ENCODE results near the gene EPB41. TPM values are rescaled to one million over a fixed set of nuclear protein-coding genes. Genes with fewer than 3 reads are reported as not detected.
A peak's percentile ranks its signal among the peaks of the same experiment; 100 is the strongest.

The EPB41 gene
- total RNA-seq, 1 donor from 2014 or later, result 37.6 TPM

GRCh38 chr1:28882009-28882628, 32.2 kb upstream of the EPB41 start:
- no peaks in the 10 kb centered on the region for H3K9me3 ChIP-seq (ENCODE audit: control insufficient read depth in 3 of 3, low read length in 3 of 3)
- no peaks in the 10 kb centered on the region for H3K36me3 ChIP-seq (ENCODE audit: control insufficient read depth in 3 of 3, insufficient read depth in 3 of 3, low read length in 3 of 3)
- H3K27ac ChIP-seq (ENCODE audit: low read depth, low read length), result no peak overlapping the region
- H3K4me3 ChIP-seq (ENCODE audit: low read length in 3 of 3), result no peak overlapping the region
- peaks cover 5 to 33% (median 26%) of the 10 kb centered on the region in 3 donors for H3K4me1 ChIP-seq (ENCODE audit: control insufficient read depth in 3 of 3, insufficient read depth in 3 of 3, low read length in 3 of 3)
- H3K27me3 ChIP-seq (ENCODE audit: control insufficient read depth in 3 of 3, insufficient read depth in 3 of 3, low read length in 3 of 3), result no peaks in the 10 kb centered on the region
- H3K9ac ChIP-seq (ENCODE audit: low read depth in 1 of 3, low read length in 3 of 3), result no peak overlapping the region

GRCh38 chr1:28883242-28883616, 31.1 kb upstream of the EPB41 start:
- Histone ChIP-seq H3K9ac (ENCODE audit: low read depth in 1 of 3, low read length in 3 of 3) (no peak overlapping the region), H3K4me1 (ENCODE audit: control insufficient read depth in 3 of 3, insufficient read depth in 3 of 3, low read length in 3 of 3) (peaks cover 12 to 40% (median 32%) of the 10 kb centered on the region in 3 donors), H3K4me3 (ENCODE audit: low read length in 3 of 3) (no peak overlapping the region), H3K36me3 (ENCODE audit: control insufficient read depth in 3 of 3, insufficient read depth in 3 of 3, low read length in 3 of 3) (no peaks in the 10 kb centered on the region), H3K9me3 (ENCODE audit: control insufficient read depth in 3 of 3, low read length in 3 of 3) (no peaks in the 10 kb centered on the region), H3K27me3 (ENCODE audit: control insufficient read depth in 3 of 3, insufficient read depth in 3 of 3, low read length in 3 of 3) (no peaks in the 10 kb centered on the region), H3K27ac (ENCODE audit: low read depth, low read length) (no peak overlapping the region)

GRCh38 chr1:28885472-28885877, 28.9 kb upstream of the EPB41 start:
- H3K27me3 ChIP-seq (ENCODE audit: control insufficient read depth in 3 of 3, insufficient read depth in 3 of 3, low read length in 3 of 3), result no peaks in the 10 kb centered on the region
- H3K27ac ChIP-seq (ENCODE audit: low read depth, low read length), result peak overlapping the region; percentile 89
- H3K4me3 ChIP-seq (ENCODE audit: low read length in 3 of 3), result no peak overlapping the region
- peaks cover 0 to 2% (median 0%) of the 10 kb centered on the region in 3 donors for H3K36me3 ChIP-seq (ENCODE audit: control insufficient read depth in 3 of 3, insufficient read depth in 3 of 3, low read length in 3 of 3)
- no peaks in the 10 kb centered on the region for H3K9me3 ChIP-seq (ENCODE audit: control insufficient read depth in 3 of 3, low read length in 3 of 3)
- peak overlapping the region in 1 of 3 donors; percentile 45 for H3K9ac ChIP-seq (ENCODE audit: low read depth in 1 of 3, low read length in 3 of 3)
- H3K4me1 ChIP-seq (ENCODE audit: control insufficient read depth in 3 of 3, insufficient read depth in 3 of 3, low read length in 3 of 3), result peaks cover 14 to 48% (median 34%) of the 10 kb centered on the region in 3 donors

- H3K9me3 ChIP-seq (ENCODE audit: control insufficient read depth in 3 of 3, low read length in 3 of 3), result no peaks in the 10 kb centered on the region
- peak overlapping the region; percentile 71 to 96 (median 96) for H3K4me3 ChIP-seq (ENCODE audit: low read length in 3 of 3)
- H3K36me3 ChIP-seq (ENCODE audit: control insufficient read depth in 3 of 3, insufficient read depth in 3 of 3, low read length in 3 of 3), result peaks cover 0 to 2% (median 0%) of the 10 kb centered on the region in 3 donors
- no peaks in the 10 kb centered on the region for H3K27me3 ChIP-seq (ENCODE audit: control insufficient read depth in 3 of 3, insufficient read depth in 3 of 3, low read length in 3 of 3)
- peak overlapping the region in 2 of 3 donors; percentile 96 for H3K9ac ChIP-seq (ENCODE audit: low read depth in 1 of 3, low read length in 3 of 3)
- H3K27ac ChIP-seq (ENCODE audit: low read depth, low read length), result peak overlapping the region; percentile 89
- H3K4me1 ChIP-seq (ENCODE audit: control insufficient read depth in 3 of 3, insufficient read depth in 3 of 3, low read length in 3 of 3), result peaks cover 14 to 48% (median 34%) of the 10 kb centered on the region in 3 donors
These were observed 28.2 kb upstream of the EPB41 start for GRCh38 chr1:28885977-28886730.

- peaks cover 14 to 46% (median 34%) of the 10 kb centered on the region in 3 donors for H3K4me1 ChIP-seq (ENCODE audit: control insufficient read depth in 3 of 3, insufficient read depth in 3 of 3, low read length in 3 of 3)
These were observed 27.5 kb upstream of the EPB41 start for GRCh38 chr1:28886731-28887418.

GRCh38 chr1:28887419-28887834, 26.9 kb upstream of the EPB41 start:
- H3K4me1 ChIP-seq (ENCODE audit: control insufficient read depth in 3 of 3, insufficient read depth in 3 of 3, low read length in 3 of 3), result peaks cover 14 to 41% (median 31%) of the 10 kb centered on the region in 3 donors
- no peaks in the 10 kb centered on the region for H3K9me3 ChIP-seq (ENCODE audit: control insufficient read depth in 3 of 3, low read length in 3 of 3)
- peak overlapping the region; percentile 90 to 96 (median 96) for H3K4me3 ChIP-seq (ENCODE audit: low read length in 3 of 3)
- H3K27me3 ChIP-seq (ENCODE audit: control insufficient read depth in 3 of 3, insufficient read depth in 3 of 3, low read length in 3 of 3), result no peaks in the 10 kb centered on the region
- H3K27ac ChIP-seq (ENCODE audit: low read depth, low read length), result peak overlapping the region; percentile 89
- H3K36me3 ChIP-seq (ENCODE audit: control insufficient read depth in 3 of 3, insufficient read depth in 3 of 3, low read length in 3 of 3), result peaks cover 0 to 2% (median 0%) of the 10 kb centered on the region in 3 donors
- H3K9ac ChIP-seq (ENCODE audit: low read depth in 1 of 3, low read length in 3 of 3), result peak overlapping the region; percentile 92 to 96 (median 96)

More at GRCh38 chr1:28886731-28887418, 27.5 kb upstream of the EPB41 start:
- Histone ChIP-seq H3K9me3 (ENCODE audit: control insufficient read depth in 3 of 3, low read length in 3 of 3) (no peaks in the 10 kb centered on the region), H3K9ac (ENCODE audit: low read depth in 1 of 3, low read length in 3 of 3) (peak overlapping the region; percentile 92 to 96 (median 96)), H3K36me3 (ENCODE audit: control insufficient read depth in 3 of 3, insufficient read depth in 3 of 3, low read length in 3 of 3) (peaks cover 0 to 2% (median 0%) of the 10 kb centered on the region in 3 donors), H3K27me3 (ENCODE audit: control insufficient read depth in 3 of 3, insufficient read depth in 3 of 3, low read length in 3 of 3) (no peaks in the 10 kb centered on the region), H3K27ac (ENCODE audit: low read depth, low read length) (peak overlapping the region; percentile 89), H3K4me3 (ENCODE audit: low read length in 3 of 3) (peak overlapping the region; percentile 90 to 96 (median 96))

- peaks cover 0 to 2% (median 0%) of the 10 kb centered on the region in 3 donors for H3K36me3 ChIP-seq (ENCODE audit: control insufficient read depth in 3 of 3, insufficient read depth in 3 of 3, low read length in 3 of 3)
- peak overlapping the region; percentile 89 for H3K27ac ChIP-seq (ENCODE audit: low read depth, low read length)
- H3K4me1 ChIP-seq (ENCODE audit: control insufficient read depth in 3 of 3, insufficient read depth in 3 of 3, low read length in 3 of 3), result peaks cover 14 to 40% (median 31%) of the 10 kb centered on the region in 3 donors
- no peaks in the 10 kb centered on the region for H3K9me3 ChIP-seq (ENCODE audit: control insufficient read depth in 3 of 3, low read length in 3 of 3)
- no peaks in the 10 kb centered on the region for H3K27me3 ChIP-seq (ENCODE audit: control insufficient read depth in 3 of 3, insufficient read depth in 3 of 3, low read length in 3 of 3)
- H3K9ac ChIP-seq (ENCODE audit: low read depth in 1 of 3, low read length in 3 of 3), result peak overlapping the region; percentile 92 to 96 (median 96)
- H3K4me3 ChIP-seq (ENCODE audit: low read length in 3 of 3), result peak overlapping the region; percentile 58 to 96 (median 96)
These were observed 26.3 kb upstream of the EPB41 start for GRCh38 chr1:28887835-28888682.

- H3K9ac ChIP-seq (ENCODE audit: low read depth in 1 of 3, low read length in 3 of 3), result no peak overlapping the region
- no peak overlapping the region for H3K27ac ChIP-seq (ENCODE audit: low read depth, low read length)
- H3K36me3 ChIP-seq (ENCODE audit: control insufficient read depth in 3 of 3, insufficient read depth in 3 of 3, low read length in 3 of 3), result peaks cover 0 to 5% (median 5%) of the 10 kb centered on the region in 3 donors
- H3K9me3 ChIP-seq (ENCODE audit: control insufficient read depth in 3 of 3, low read length in 3 of 3), result no peaks in the 10 kb centered on the region
- no peak overlapping the region for H3K4me3 ChIP-seq (ENCODE audit: low read length in 3 of 3)
- peaks cover 14 to 40% (median 29%) of the 10 kb centered on the region in 3 donors for H3K4me1 ChIP-seq (ENCODE audit: control insufficient read depth in 3 of 3, insufficient read depth in 3 of 3, low read length in 3 of 3)
- H3K27me3 ChIP-seq (ENCODE audit: control insufficient read depth in 3 of 3, insufficient read depth in 3 of 3, low read length in 3 of 3), result no peaks in the 10 kb centered on the region
These were observed 25.5 kb upstream of the EPB41 start for GRCh38 chr1:28888915-28889314.

- H3K27ac ChIP-seq (ENCODE audit: low read depth, low read length), result no peak overlapping the region
- H3K9me3 ChIP-seq (ENCODE audit: control insufficient read depth in 3 of 3, low read length in 3 of 3), result no peaks in the 10 kb centered on the region
- no peak overlapping the region for H3K9ac ChIP-seq (ENCODE audit: low read depth in 1 of 3, low read length in 3 of 3)
- H3K36me3 ChIP-seq (ENCODE audit: control insufficient read depth in 3 of 3, insufficient read depth in 3 of 3, low read length in 3 of 3), result peaks cover 0 to 5% (median 5%) of the 10 kb centered on the region in 3 donors
- no peak overlapping the region for H3K4me3 ChIP-seq (ENCODE audit: low read length in 3 of 3)
- peaks cover 12 to 39% (median 28%) of the 10 kb centered on the region in 3 donors for H3K4me1 ChIP-seq (ENCODE audit: control insufficient read depth in 3 of 3, insufficient read depth in 3 of 3, low read length in 3 of 3)
- H3K27me3 ChIP-seq (ENCODE audit: control insufficient read depth in 3 of 3, insufficient read depth in 3 of 3, low read length in 3 of 3), result no peaks in the 10 kb centered on the region
These were observed 25.0 kb upstream of the EPB41 start for GRCh38 chr1:28889357-28889756.

Data from skeletal muscle tissue (tissue), 4 donors.